ENCODE data around the gene FDXACB1. TPM values are rescaled to one million over a fixed set of nuclear protein-coding genes. Genes with fewer than 3 reads are reported as not detected.

The FDXACB1 gene
- total RNA-seq, 1 donor from 2014 or later, result 1.6 TPM

DNA sequence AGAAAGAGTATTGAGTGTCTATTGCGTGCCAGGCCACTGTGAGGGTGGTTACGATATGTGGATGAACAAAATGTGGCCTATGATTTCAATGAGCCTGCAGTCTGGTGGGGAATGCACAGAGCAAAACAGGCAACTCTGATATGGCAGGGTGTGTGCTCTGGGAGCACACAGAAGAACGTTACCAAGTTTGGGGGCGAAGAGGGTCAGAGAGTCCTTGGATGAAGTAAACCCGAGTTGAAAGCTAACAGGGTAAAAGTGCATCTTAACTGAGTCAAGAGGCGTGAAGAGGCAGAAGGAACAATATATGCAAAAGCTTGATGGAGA lies 634 bp upstream of the FDXACB1 start:
- Mint-ChIP-seq H3K27me3 (ENCODE audit: low read depth) (no peaks in the 10 kb centered on the region), H3K36me3 (ENCODE audit: low read depth) (no peaks in the 10 kb centered on the region), H3K4me1 (ENCODE audit: low read depth) (peaks cover 11% of the 10 kb centered on the region), H3K27ac (ENCODE audit: unreplicated experiment) (peak overlapping the region; percentile 100), H3K9me3 (ENCODE audit: low read depth) (no peaks in the 10 kb centered on the region), H3K4me3 (ENCODE audit: unreplicated experiment) (peak overlapping the region; percentile 95)
- TF ChIP-seq, protein P1, sequence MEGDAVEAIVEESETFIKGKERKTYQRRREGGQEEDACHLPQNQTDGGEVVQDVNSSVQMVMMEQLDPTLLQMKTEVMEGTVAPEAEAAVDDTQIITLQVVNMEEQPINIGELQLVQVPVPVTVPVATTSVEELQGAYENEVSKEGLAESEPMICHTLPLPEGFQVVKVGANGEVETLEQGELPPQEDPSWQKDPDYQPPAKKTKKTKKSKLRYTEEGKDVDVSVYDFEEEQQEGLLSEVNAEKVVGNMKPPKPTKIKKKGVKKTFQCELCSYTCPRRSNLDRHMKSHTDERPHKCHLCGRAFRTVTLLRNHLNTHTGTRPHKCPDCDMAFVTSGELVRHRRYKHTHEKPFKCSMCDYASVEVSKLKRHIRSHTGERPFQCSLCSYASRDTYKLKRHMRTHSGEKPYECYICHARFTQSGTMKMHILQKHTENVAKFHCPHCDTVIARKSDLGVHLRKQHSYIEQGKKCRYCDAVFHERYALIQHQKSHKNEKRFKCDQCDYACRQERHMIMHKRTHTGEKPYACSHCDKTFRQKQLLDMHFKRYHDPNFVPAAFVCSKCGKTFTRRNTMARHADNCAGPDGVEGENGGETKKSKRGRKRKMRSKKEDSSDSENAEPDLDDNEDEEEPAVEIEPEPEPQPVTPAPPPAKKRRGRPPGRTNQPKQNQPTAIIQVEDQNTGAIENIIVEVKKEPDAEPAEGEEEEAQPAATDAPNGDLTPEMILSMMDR (IDR thresholded peaks at IDR 0.05), result no peak
- no peak for DNase-seq (ENCODE audit: low spot score)

DNA sequence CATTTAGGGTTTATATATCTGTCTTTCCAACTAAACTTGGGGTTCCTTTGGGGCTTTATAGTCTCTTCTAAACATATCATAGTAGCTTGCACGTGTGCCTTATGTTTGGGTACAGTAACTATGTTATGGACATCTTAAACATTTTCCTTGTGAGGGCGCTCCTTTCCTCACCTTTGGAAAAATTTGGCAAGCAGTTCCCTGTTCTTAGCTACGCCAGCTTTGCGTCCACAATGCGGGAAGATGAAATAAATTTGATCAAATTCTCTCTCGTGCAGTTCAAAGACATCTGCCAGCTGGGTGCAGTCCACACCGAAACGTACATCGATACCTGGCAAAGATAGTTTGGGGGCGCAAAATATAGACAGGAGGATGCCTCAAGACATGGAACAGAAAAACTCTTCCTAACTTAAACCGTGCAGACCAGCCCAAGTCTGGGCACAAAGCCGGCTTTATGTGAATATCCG lies 548 bp downstream of the FDXACB1 start:
- peak overlapping the region; percentile 100 for H3K27ac Mint-ChIP-seq (ENCODE audit: unreplicated experiment)
- H3K27me3 Mint-ChIP-seq (ENCODE audit: low read depth), result no peaks in the 10 kb centered on the region
- DNase-seq (ENCODE audit: low spot score), result no peak

DNA sequence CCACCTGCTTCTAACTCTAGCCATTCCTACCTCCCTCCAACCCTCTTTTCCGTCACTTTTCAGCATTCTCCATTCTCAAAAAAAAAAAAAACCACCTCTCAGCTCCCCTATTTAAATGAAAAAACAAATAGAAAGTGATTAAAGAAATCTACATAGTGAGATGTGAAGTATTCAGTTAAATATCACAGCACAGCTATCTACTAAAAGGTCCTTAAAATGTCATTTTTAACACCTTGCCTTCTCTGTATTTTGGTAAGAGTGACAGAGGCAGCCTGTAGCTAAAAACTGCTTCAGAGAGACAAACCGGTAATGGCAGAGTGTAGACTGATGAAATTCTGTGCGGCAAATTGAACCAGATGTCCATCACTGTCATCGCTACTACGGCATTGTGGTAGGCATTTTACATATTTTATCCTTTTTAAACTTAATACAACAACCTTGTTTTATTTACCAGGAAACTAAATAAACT lies 7.2 kb downstream of the FDXACB1 start:
- Mint-ChIP-seq H3K4me3 (ENCODE audit: unreplicated experiment) (peak overlapping the region; percentile 90), H3K36me3 (ENCODE audit: low read depth) (peaks cover 11% of the 10 kb centered on the region), H3K4me1 (ENCODE audit: low read depth) (peaks cover 15% of the 10 kb centered on the region), H3K27ac (ENCODE audit: unreplicated experiment) (peak overlapping the region; percentile 65), H3K27me3 (ENCODE audit: low read depth) (no peaks in the 10 kb centered on the region), H3K9me3 (ENCODE audit: low read depth) (no peaks in the 10 kb centered on the region)
- TF ChIP-seq, protein P1 (IDR thresholded peaks at IDR 0.05), result no peak
- no peak for DNase-seq (ENCODE audit: low spot score)

More for the DNA sequence above, 548 bp downstream of the FDXACB1 start:
- H3K4me3 Mint-ChIP-seq (ENCODE audit: unreplicated experiment), result peak overlapping the region; percentile 95
- no peaks in the 10 kb centered on the region for H3K9me3 Mint-ChIP-seq (ENCODE audit: low read depth)
- TF ChIP-seq, protein P1 (IDR thresholded peaks at IDR 0.05), result no peak
- peaks cover 11% of the 10 kb centered on the region for H3K4me1 Mint-ChIP-seq (ENCODE audit: low read depth)
- no peaks in the 10 kb centered on the region for H3K36me3 Mint-ChIP-seq (ENCODE audit: low read depth)

DNA sequence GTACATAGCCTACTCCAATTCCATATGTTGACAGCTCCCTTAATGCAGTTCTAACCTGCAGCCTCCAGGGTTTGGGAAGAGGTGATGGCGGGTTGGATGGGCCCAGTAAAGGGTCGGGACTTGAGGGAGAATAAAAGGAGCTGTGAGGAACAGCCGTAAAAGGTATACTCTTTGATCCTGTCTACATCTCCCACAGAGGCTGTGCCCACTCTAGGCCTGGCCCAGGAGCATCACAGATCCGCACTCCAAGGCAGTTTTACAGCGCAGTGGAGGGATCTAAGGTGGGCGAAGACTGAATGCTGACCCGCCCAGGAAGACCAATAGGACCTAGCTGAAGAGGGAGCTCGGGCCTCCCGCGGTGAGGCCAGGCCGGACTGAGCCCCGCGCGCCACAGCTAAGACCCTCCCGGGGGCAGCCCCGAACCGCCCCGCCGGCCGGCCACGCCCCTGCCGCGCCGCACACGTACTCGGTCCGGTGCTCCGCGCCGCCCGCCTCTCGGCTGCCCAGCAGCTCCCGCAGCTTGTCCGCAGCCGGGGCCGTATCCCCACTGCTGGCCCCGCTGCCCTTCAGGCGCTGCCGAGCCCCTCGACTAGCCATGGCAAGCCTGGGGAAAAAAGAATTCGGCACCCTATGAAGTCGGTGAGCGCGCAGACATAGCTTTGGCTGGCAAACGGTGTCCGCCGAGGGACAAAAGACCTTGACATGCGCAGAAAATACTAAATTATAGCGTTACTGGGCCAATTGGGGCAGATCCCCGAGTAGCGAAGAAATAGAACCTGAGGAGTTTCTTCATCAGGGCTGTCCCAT lies 7.9 kb downstream of the FDXACB1 start, which contains the start of gene ALG9:
TSS of gene ALG9 (minus strand) at position 696 of the 807 bp plus-strand sequence. CDS start at position 597, 99 bp downstream.
- TF ChIP-seq, protein P1 (IDR thresholded peaks at IDR 0.05), result peak; percentile 72
- H3K9me3 Mint-ChIP-seq (ENCODE audit: low read depth), result no peaks in the 10 kb centered on the region
- peaks cover 16% of the 10 kb centered on the region for H3K36me3 Mint-ChIP-seq (ENCODE audit: low read depth)
- peaks cover 15% of the 10 kb centered on the region for H3K4me1 Mint-ChIP-seq (ENCODE audit: low read depth)
- no peaks in the 10 kb centered on the region for H3K27me3 Mint-ChIP-seq (ENCODE audit: low read depth)
- no peak for DNase-seq (ENCODE audit: low spot score)
- H3K4me3 Mint-ChIP-seq (ENCODE audit: unreplicated experiment), result peak within 1 kb of the TSS; percentile 90
- peak within 1 kb of the TSS; percentile 87 for H3K27ac Mint-ChIP-seq (ENCODE audit: unreplicated experiment)

DNA sequence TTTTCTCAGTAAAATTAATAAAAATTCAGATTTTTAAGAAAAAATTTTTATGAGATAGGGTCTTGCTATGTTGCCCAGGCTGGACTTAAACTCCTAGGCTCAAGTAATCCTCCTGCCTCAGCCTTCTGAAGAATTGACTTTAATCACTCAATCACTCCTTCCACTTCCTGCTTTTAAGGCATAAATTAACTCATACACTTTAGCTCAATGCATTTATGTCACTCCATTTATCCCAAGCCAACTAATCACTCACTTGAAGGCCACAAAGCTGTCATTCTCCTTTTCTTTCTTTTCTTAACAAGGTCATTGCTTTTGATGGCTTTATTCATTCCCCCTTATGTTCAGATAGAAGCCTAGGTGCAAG lies 8.5 kb downstream of the FDXACB1 start:
- Mint-ChIP-seq H3K9me3 (ENCODE audit: low read depth) (no peaks in the 10 kb centered on the region), H3K4me1 (ENCODE audit: low read depth) (peaks cover 15% of the 10 kb centered on the region), H3K27ac (ENCODE audit: unreplicated experiment) (peak overlapping the region; percentile 87), H3K4me3 (ENCODE audit: unreplicated experiment) (peak overlapping the region; percentile 90), H3K27me3 (ENCODE audit: low read depth) (no peaks in the 10 kb centered on the region), H3K36me3 (ENCODE audit: low read depth) (peaks cover 16% of the 10 kb centered on the region)
- TF ChIP-seq, protein P1 (IDR thresholded peaks at IDR 0.05), result no peak
- DNase-seq (ENCODE audit: low spot score), result no peak
